HG03108 (cell line): ENCODE data around the gene APBB2.

Source experiments
- ATAC-seq: cut with Tn5 transposase; IDR thresholded peaks from one replicate; pipeline ENCODE4 v1.9.1; 2021; ENCODE audit warnings: moderate library complexity; ENCODE audit not compliant: unreplicated experiment

Gene APBB2

GRCh38 chr4:41196633-41197332, 17.6 kb downstream of the APBB2 start:
- no peak for ATAC-seq

GRCh38 chr4:41192136-41192535, 22.2 kb downstream of the APBB2 start:
- no peak for ATAC-seq

GRCh38 chr4:41189666-41190065, 24.7 kb downstream of the APBB2 start:
- ATAC-seq: no peak

GRCh38 chr4:41189076-41189475, 25.3 kb downstream of the APBB2 start:
- ATAC-seq: no peak

- ATAC-seq: no peak
These were observed 28.4 kb downstream of the APBB2 start for GRCh38 chr4:41185614-41186592.

GRCh38 chr4:41184009-41184408, 30.3 kb downstream of the APBB2 start:
- ATAC-seq: no peak

GRCh38 chr4:41183021-41183553, 31.3 kb downstream of the APBB2 start:
- ATAC-seq: no peak

GRCh38 chr4:41181037-41181436, 33.3 kb downstream of the APBB2 start:
- ATAC-seq: no peak

- no peak for ATAC-seq
These were observed 34.7 kb downstream of the APBB2 start for GRCh38 chr4:41179498-41180195.

GRCh38 chr4:41178372-41179370, 35.7 kb downstream of the APBB2 start:
- ATAC-seq: no peak

GRCh38 chr4:41177016-41177415, 37.3 kb downstream of the APBB2 start:
- no peak for ATAC-seq

- ATAC-seq: no peak
These were observed 38.0 kb downstream of the APBB2 start for GRCh38 chr4:41176340-41176739.

- no peak for ATAC-seq
These were observed 38.5 kb downstream of the APBB2 start for GRCh38 chr4:41175794-41176193.

- ATAC-seq: no peak
These were observed 39.9 kb downstream of the APBB2 start for GRCh38 chr4:41174444-41174843.

- no peak for ATAC-seq
These were observed 41.6 kb downstream of the APBB2 start for GRCh38 chr4:41172786-41173185.

- ATAC-seq: no peak
These were observed 45.0 kb downstream of the APBB2 start for GRCh38 chr4:41169256-41169800.

GRCh38 chr4:41167191-41167590, 47.2 kb downstream of the APBB2 start:
- ATAC-seq: no peak

- ATAC-seq: no peak
These were observed 49.9 kb downstream of the APBB2 start for GRCh38 chr4:41164405-41164804.

- no peak for ATAC-seq
These were observed 53.0 kb downstream of the APBB2 start for GRCh38 chr4:41161355-41161754.

- ATAC-seq: no peak
These were observed 53.5 kb downstream of the APBB2 start for GRCh38 chr4:41160856-41161255.
